Measurements from ENCODE around the gene RAB22A. TPM values are rescaled to one million over a fixed set of nuclear protein-coding genes. Genes with fewer than 3 reads are reported as not detected.
"Not testable (repeated sequence)": the region's sequence is repeated elsewhere in the genome, so short reads cannot be mapped to it uniquely, and the experiment has no call there.

RAB22A gene
- total RNA-seq, 1 donor from 2014 or later = 21.2 TPM

GRCh38 chr20:58407966-58408557 is 98.5 kb downstream of the RAB22A start:
- Mint-ChIP-seq H3K9me3 (no peaks in the 10 kb centered on the region), H3K4me1 (peaks cover 19% of the 10 kb centered on the region), H3K4me3 (no peak overlapping the region), H3K27ac (peak overlapping the region; percentile 26), H3K36me3 (peaks cover 7% of the 10 kb centered on the region), H3K27me3 (ENCODE audit: low read depth) (no peaks in the 10 kb centered on the region)
- DNase-seq (ENCODE audit: low spot score in 2 of 2, unreplicated experiment in 2 of 2) = no peak
- TF ChIP-seq CTCF (IDR thresholded peaks at IDR 0.05; ENCODE audit: unreplicated experiment) = no peak

GRCh38 chr20:58408603-58409246 is 99.2 kb downstream of the RAB22A start:
- Mint-ChIP-seq H3K27me3 (ENCODE audit: low read depth) (no peaks in the 10 kb centered on the region), H3K4me3 (no peak overlapping the region), H3K4me1 (peaks cover 19% of the 10 kb centered on the region), H3K27ac (peak overlapping the region; percentile 37), H3K36me3 (peaks cover 7% of the 10 kb centered on the region), H3K9me3 (no peaks in the 10 kb centered on the region)
- TF ChIP-seq CTCF (IDR thresholded peaks at IDR 0.05; ENCODE audit: unreplicated experiment) = no peak
- no peak for DNase-seq (ENCODE audit: low spot score in 2 of 2, unreplicated experiment in 2 of 2)

- not testable (repeated sequence) for H3K4me1 Mint-ChIP-seq; H3K27ac Mint-ChIP-seq; DNase-seq (ENCODE audit: low spot score in 2 of 2, unreplicated experiment in 2 of 2); H3K4me3 Mint-ChIP-seq; H3K9me3 Mint-ChIP-seq; H3K27me3 Mint-ChIP-seq (ENCODE audit: low read depth)
- peaks cover 23% of the 10 kb centered on the region for H3K36me3 Mint-ChIP-seq
These were observed 104.7 kb downstream of the RAB22A start for GRCh38 chr20:58414216-58414615.

- DNase-seq (ENCODE audit: low spot score in 2 of 2, unreplicated experiment in 2 of 2); H3K9me3 Mint-ChIP-seq; H3K4me3 Mint-ChIP-seq; H3K27me3 Mint-ChIP-seq (ENCODE audit: low read depth); H3K4me1 Mint-ChIP-seq: not testable (repeated sequence)
- H3K36me3 Mint-ChIP-seq = peaks cover 29% of the 10 kb centered on the region
- H3K27ac Mint-ChIP-seq = peak overlapping the region; percentile 50
These were observed 105.3 kb downstream of the RAB22A start for GRCh38 chr20:58414786-58415185.

GRCh38 chr20:58416057-58416456 is 106.5 kb downstream of the RAB22A start:
- no peaks in the 10 kb centered on the region for H3K27me3 Mint-ChIP-seq (ENCODE audit: low read depth)
- no peak for TF ChIP-seq CTCF (IDR thresholded peaks at IDR 0.05; ENCODE audit: unreplicated experiment)
- H3K4me1 Mint-ChIP-seq = peaks cover 6% of the 10 kb centered on the region
- DNase-seq (ENCODE audit: low spot score in 2 of 2, unreplicated experiment in 2 of 2) = no peak
- no peak overlapping the region for H3K27ac Mint-ChIP-seq
- no peak overlapping the region for H3K4me3 Mint-ChIP-seq
- peaks cover 3% of the 10 kb centered on the region for H3K9me3 Mint-ChIP-seq
- peaks cover 35% of the 10 kb centered on the region for H3K36me3 Mint-ChIP-seq

GRCh38 chr20:58416835-58417234 is 107.3 kb downstream of the RAB22A start:
- Mint-ChIP-seq H3K4me1 (peaks cover 13% of the 10 kb centered on the region), H3K4me3 (no peak overlapping the region), H3K27ac (no peak overlapping the region), H3K9me3 (peaks cover 3% of the 10 kb centered on the region), H3K27me3 (ENCODE audit: low read depth) (no peaks in the 10 kb centered on the region), H3K36me3 (peaks cover 34% of the 10 kb centered on the region)
- no peak for TF ChIP-seq CTCF (IDR thresholded peaks at IDR 0.05; ENCODE audit: unreplicated experiment)
- DNase-seq (ENCODE audit: low spot score in 2 of 2, unreplicated experiment in 2 of 2) = no peak

Other genes starting within 250 kb of the RAB22A start
- gene ANKRD60, start 81.1 kb upstream of the RAB22A start, total RNA-seq = not detected in 3 replicates
- 46.7 to 52.9 TPM (median 47.5 TPM) in 3 replicates for gene VAPB, start 79.5 kb downstream of the RAB22A start, total RNA-seq
- gene APCDD1L, start 205.7 kb downstream of the RAB22A start, total RNA-seq = 0.07 to 0.16 TPM in 2 of 3 replicates, not detected in the other